IPS-18c (cell line): ENCODE measurements around the gene ZDHHC19.
"Not testable (repeated sequence)": the region's sequence is repeated elsewhere in the genome, so short reads cannot be mapped to it uniquely, and the experiment has no call there.

Experiments
- H3K4me3 ChIP-seq: 2 replicates; pipeline ENCODE4 v1.7.0; 2013; ENCODE audit warnings: low read depth, mild to moderate bottlenecking, low read length, moderate library complexity; ENCODE audit not compliant: insufficient read depth
- H3K9me3 ChIP-seq: one replicate; pipeline ENCODE4 v1.6.1; 2013; ENCODE audit warnings: mild to moderate bottlenecking, low read length, moderate library complexity; ENCODE audit not compliant: control insufficient read depth, insufficient read depth

The ZDHHC19 gene

DNA sequence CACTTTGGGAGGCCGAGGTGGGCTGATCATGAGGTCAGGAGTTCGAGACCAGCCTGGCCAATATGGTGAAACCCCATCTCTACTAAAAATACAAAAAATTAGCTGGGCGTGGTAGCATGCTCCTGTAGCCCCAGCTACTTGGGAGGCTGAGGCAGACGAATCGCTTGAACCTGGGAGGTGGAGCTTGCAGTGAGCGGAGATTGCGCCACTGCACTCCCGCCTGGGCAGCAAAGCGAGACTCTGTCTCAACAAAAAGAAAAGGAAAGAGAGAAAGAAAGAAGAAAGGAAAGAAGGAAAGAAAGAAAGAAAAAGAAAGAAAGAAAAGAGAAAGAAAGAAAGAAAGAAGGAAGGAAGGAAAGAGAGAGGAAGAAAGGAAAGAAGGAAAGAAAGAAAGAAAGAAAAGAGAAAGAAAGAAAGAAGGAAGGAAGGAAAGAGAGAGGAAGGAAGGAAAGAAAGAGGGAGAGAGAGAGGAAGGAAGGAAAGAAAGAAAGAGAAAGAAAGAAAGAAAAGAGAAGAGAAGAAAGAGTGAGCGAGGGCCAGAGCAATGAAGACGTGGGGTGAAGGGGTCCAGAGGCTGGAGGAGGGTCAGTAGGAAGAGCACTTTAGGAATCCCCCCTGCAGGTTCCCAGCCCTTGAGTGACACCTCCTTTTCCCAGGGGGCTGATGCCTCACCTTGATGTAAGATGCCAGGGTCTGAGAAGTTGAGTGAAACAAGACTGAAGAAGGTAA is 1.1 kb downstream of the ZDHHC19 start:
- not testable (repeated sequence) for H3K9me3 ChIP-seq, H3K4me3 ChIP-seq

DNA sequence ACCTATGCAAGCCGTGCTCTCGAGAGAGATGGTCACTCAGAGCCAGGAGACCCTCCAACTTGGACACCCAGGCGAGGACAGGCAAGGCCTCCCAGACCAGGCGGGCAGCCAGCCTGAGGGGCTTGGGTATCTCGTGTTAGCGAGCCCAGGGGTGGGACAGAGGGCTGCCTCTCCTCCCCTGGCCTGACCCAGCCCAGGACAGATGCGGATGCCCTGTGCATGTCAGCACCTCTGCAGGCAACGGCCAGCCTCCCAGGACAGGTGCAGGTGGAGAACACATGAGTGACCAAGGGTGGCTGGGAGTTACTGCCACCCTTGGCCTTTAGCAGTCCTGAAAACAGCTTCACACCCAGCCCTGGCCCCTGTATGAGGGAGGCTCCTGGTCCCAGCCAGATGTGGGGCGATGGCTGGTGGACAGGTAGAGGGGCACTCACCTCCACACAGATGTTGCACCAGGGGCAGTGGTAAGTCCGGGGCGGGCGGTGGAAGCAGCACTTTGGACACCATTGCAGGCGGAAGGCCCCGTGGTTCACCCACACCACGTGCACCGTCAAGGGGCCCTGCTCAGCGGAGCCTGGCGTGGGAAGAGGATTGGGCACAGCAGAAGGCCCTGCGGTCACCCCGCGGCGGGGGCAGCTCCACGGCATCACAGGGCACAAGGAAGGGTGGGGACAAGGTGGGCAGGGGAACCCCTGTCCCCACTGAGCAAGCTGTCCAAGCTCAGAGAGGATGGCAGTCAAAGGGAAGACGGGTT is 2.1 kb downstream of the ZDHHC19 start:
- Histone ChIP-seq H3K4me3 (no peak overlapping the region), H3K9me3 (peaks cover 4% of the 10 kb centered on the region)

GRCh38 chr3:196207833-196208607 is 3.2 kb downstream of the ZDHHC19 start:
- H3K9me3 ChIP-seq, result peaks cover 4% of the 10 kb centered on the region
- H3K4me3 ChIP-seq, result peak overlapping the region; percentile 63

- Histone ChIP-seq H3K4me3 (peak overlapping the region; percentile 66), H3K9me3 (peaks cover 4% of the 10 kb centered on the region)
Observed at GRCh38 chr3:196207159-196207832, 3.9 kb downstream of the ZDHHC19 start.

GRCh38 chr3:196205442-196206205 is 5.6 kb downstream of the ZDHHC19 start:
- H3K9me3 ChIP-seq, H3K4me3 ChIP-seq: not testable (repeated sequence)

GRCh38 chr3:196203846-196204245 is 7.4 kb downstream of the ZDHHC19 start:
- Histone ChIP-seq H3K9me3 (peaks cover 4% of the 10 kb centered on the region), H3K4me3 (no peak overlapping the region)

DNA sequence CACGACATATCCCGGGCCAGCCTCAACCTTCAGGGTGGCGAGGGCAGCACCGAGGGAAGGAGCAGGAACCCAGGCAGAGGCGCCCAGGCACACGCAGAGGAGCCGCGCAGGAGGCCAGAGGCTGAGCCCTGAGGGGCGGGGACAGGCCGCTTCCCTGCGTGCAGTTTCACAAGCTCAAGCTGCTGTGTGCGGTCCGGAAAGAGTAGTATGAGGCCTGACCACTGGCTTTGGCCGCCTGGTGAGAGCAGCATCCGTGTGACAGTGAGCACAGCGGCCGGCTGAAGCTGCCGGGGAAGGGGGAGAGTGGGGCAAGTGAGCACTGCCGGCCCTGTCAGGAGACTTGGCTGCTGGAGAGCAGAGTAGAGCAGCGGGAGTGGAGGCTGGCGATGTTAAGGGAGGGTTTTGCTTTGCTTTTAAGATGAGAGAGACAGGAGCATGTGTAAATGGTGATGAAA is 8.7 kb downstream of the ZDHHC19 start:
- Histone ChIP-seq H3K4me3 (no peak overlapping the region), H3K9me3 (peaks cover 2% of the 10 kb centered on the region)

DNA sequence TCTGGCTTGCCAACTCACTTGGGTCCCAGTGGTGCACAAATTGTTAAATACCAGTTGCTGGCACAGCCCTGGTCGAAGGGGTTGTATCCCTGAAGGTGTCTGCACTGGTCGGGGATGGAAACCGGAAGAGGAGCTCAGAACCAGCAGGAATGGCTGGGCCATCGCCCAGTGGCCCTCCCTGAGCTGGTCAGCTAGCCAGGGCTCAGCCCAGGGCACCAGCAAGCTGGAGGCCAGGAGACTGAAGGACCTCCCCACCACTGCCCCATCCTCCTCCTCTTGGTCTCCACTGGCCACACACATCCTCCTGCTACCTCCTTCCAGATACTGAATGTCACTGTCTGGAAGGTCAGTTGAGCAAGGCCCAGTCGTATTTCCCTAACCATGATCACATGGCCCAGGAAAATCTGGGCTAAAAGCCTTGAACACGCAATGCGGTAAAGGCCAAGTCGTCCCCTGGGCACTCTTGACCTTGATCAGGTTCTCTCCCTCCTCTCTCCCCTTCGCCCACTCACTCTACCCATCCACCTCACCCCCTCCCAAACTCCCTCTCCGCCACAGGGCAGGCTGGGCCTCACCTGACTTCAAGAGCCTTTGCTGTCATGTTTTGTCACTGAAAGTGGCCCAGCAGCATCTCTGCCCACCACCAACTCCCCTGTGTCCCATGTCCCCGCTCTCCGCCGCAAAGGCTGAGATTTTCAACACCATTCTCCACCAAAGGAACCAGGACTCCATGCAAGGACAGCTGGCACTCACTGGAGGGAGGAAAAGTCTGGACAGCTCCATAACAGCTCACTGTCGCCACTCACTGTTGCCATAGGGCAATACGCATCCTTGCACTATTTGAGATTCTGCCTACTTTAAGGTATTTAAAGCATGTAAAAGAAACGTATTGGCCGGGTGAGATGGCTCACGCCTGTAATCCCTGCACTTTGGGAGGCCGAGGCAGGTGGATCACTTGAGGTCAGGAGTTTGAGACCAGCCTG is 12.1 kb downstream of the ZDHHC19 start:
- no peaks in the 10 kb centered on the region for H3K9me3 ChIP-seq

DNA sequence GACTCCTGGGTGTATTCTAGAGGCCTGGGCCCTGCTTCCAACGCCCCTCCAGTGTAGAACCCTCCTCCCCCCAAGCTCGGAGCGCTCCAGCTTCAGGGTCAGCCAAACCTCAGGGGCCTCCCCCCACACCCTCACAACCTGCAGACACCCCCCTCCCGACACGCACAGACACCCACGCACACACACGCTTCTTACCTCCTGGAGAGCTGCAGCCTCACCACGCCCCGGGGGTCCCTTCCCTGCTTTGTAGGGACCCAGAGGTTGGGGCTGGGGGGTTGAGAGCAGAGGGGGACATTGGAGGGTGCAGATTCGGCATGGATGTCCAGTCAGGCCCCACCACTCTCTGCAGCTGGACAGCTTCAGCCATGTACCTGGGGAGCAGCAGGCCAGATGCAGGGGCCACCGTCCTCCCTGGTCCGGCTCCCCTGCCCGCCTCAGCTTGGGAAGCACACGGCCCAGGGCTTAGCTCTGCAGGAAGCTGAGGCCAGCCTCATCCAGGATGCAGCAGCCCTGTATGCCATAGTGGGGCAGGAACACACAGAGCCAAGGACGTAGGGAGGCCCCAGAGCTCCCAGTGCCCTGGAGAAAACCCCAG is 13.0 kb downstream of the ZDHHC19 start:
- H3K9me3 ChIP-seq, result no peaks in the 10 kb centered on the region
- no peak overlapping the region for H3K4me3 ChIP-seq

More for the DNA sequence above, 12.1 kb downstream of the ZDHHC19 start:
- no peak overlapping the region for H3K4me3 ChIP-seq

DNA sequence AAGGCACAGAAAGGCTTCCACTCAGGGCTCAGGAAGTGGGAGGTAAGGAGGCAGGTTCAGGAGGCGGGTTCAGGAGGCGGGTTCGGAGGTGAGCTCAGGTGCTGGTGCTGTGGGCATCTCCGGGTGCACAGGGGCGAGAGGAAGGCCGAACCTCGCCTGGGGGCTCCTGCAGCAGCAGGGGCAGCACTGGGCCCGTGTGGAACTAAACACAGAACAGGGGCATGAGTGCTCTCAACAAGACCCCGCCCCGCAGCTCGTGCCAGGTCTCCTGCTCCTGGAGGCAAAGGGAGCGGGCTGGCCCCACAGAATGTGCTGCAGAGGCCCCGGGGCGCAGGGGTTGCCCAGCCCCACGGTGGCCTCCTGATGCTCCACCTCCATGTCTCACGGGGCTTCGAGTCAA is 13.7 kb downstream of the ZDHHC19 start:
- Histone ChIP-seq H3K9me3 (no peaks in the 10 kb centered on the region), H3K4me3 (no peak overlapping the region)

DNA sequence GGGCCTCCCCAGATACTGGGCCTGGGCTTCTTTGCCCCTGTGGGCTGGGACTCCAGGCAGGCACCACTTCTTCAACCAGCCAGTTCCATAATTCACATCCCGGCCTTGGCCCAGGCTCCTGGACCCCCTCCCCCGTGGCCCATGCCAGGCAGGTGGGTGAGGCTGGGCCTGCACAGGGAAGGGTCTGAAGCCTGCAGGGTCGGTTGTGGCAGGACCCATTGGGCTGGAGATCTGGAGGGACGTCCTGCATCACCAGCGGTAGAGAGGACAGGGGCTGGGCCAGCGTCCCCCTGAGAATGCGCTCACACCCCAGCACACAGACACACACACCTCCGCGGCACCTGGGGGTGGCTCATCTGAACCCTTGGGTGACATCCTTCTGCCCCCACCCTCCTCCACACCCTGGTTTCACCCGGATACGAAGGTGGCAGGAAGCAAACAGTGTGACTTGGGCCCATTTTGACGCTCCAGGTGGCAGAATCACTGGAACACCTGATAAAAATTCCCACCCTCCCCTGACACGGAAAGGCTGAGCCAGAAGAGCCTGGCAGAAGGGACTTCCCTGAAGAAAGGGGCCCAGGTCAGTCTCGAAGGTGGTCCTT is 15.4 kb downstream of the ZDHHC19 start:
- H3K9me3 ChIP-seq, result no peaks in the 10 kb centered on the region
- H3K4me3 ChIP-seq, result no peak overlapping the region

- Histone ChIP-seq H3K4me3 (no peak overlapping the region), H3K9me3 (no peaks in the 10 kb centered on the region)
Observed at GRCh38 chr3:196194542-196194915, 16.7 kb downstream of the ZDHHC19 start.

- no peak overlapping the region for H3K4me3 ChIP-seq
- H3K9me3 ChIP-seq, result no peaks in the 10 kb centered on the region
Observed at GRCh38 chr3:196193736-196194541, 17.3 kb downstream of the ZDHHC19 start.

DNA sequence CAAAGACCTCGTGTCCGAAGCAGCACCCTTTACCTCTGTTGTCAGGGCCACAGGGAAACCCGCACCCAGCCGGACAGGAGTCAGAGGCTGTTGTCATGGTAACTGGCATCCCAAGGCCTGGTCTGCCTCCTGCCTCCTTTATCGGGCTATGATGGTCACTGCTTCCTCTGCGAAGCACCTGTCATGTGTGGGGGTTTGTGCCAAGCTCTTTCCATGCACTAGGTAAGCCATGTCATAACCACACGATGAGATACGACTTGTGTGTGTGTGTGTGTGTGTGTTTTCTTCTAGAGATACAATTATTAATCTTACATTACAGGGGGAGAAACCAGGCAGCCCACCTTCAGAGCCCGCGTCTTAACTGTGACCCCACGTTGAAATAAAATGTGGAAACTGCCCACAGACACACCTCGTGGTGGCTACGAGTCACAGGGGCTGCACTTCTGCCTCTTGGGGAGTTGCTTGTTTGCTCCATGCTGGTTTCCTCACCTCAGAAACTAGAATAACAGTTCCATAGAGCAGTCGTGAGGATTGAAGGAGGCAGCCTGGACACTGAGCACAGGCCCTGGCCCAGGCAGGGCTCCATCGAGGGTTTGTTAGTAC is 18.0 kb downstream of the ZDHHC19 start:
- Histone ChIP-seq H3K4me3 (no peak overlapping the region), H3K9me3 (no peaks in the 10 kb centered on the region)
